K562 (cell line): ENCODE data around the gene HCAR1. TPM values are rescaled to one million over a fixed set of nuclear protein-coding genes. Genes with fewer than 3 reads are reported as not detected.
A peak's percentile ranks its signal among the peaks of the same experiment; 100 is the strongest.

Experiments used
- ADNP ChIP-seq: fragments of 200-800 bp; sonication (Bioruptor generic); IDR thresholded peaks from 2 replicates; pipeline ENCODE4 v1.6.1; 2016; ENCODE audit warnings: missing genetic modification characterization, missing compliant biosample characterization
- ARID1B ChIP-seq: fragments of 450-650 bp; IDR thresholded peaks from 2 replicates; pipeline ENCODE4 v1.6.1; 2016; ENCODE audit warnings: antibody characterized with exemption, mild to moderate bottlenecking, inconsistent platforms
- CBFA2T3 ChIP-seq: fragments of 450-650 bp; IDR thresholded peaks from 2 replicates; pipeline ENCODE4 v1.6.1; 2017
- CHD4 ChIP-seq: fragments of 200-600 bp; sonication (generic); IDR thresholded peaks from 3 replicates; pipeline ENCODE4 v1.6.1; 2012; ENCODE audit warnings: low read depth, mild to moderate bottlenecking, mixed read lengths, low read length, inconsistent platforms; ENCODE audit not compliant: insufficient read depth, insufficient replicate concordance, poor library complexity, severe bottlenecking
- ELF1 ChIP-seq: fragments of 200-800 bp; sonication (Bioruptor generic); IDR thresholded peaks from 2 replicates; pipeline ENCODE4 v1.6.1; 2016; ENCODE audit warnings: missing genetic modification characterization, missing compliant biosample characterization
- GABPB2 ChIP-seq: fragments of 250-450 bp; sonication (Bioruptor Pico); conservative IDR thresholded peaks from 2 replicates; pipeline ENCODE4 v1.5.1; 2021; ENCODE audit warnings: mild to moderate bottlenecking
- GATA2 ChIP-seq: sonication (generic); formaldehyde crosslinking; IDR thresholded peaks from 2 replicates; pipeline ENCODE4 v1.4.0; 2020; ENCODE audit warnings: mild to moderate bottlenecking, missing genetic modification reagents
- HNRNPLL ChIP-seq: fragments of 200-400 bp; formaldehyde crosslinking; IDR thresholded peaks from 2 replicates; pipeline ENCODE4 v1.6.1; 2017; ENCODE audit warnings: low read length, low read depth, mild to moderate bottlenecking; ENCODE audit not compliant: poor library complexity, severe bottlenecking
- KDM1A ChIP-seq, 2 experiments: fragments of 450-650 bp; IDR thresholded peaks; 2 replicates each; pipeline ENCODE4 v1.6.1; 2016; ENCODE audit warnings: mild to moderate bottlenecking in 2 of 2
- KDM5B ChIP-seq: fragments of 200-600 bp; sonication (generic); IDR thresholded peaks from 2 replicates; pipeline ENCODE4 v1.6.1; 2012; ENCODE audit warnings: low read depth, mild to moderate bottlenecking, moderate library complexity, low read length, control low read depth, inconsistent platforms; ENCODE audit not compliant: insufficient replicate concordance
- MIER1 ChIP-seq: fragments of 450-650 bp; IDR thresholded peaks from 2 replicates; pipeline ENCODE4 v1.6.1; 2016; ENCODE audit warnings: antibody characterized with exemption, mild to moderate bottlenecking, low read depth
- POLR2A ChIP-seq: fragments of 450-650 bp; conservative IDR thresholded peaks from 2 replicates; pipeline ENCODE4 v1.6.1; 2016
- POLR3A ChIP-seq: IDR thresholded peaks from 2 replicates; pipeline ENCODE4 v1.6.1; 2011; ENCODE audit warnings: borderline replicate concordance, mild to moderate bottlenecking, moderate library complexity; ENCODE audit not compliant: insufficient read length, insufficient read depth; ENCODE audit errors: extremely low read depth
- RCOR1 ChIP-seq, 2 experiments: IDR thresholded peaks; 2 replicates each; pipeline ENCODE4 v1.6.1; 2012; ENCODE audit warnings: low read depth in 2 of 2, low read length in 2 of 2, borderline replicate concordance in 1 of 2, improper control_type of control experiment in 1 of 2
- SPI1 ChIP-seq: IDR thresholded peaks from 2 replicates; pipeline ENCODE4 v1.6.1; 2011; ENCODE audit warnings: low read depth, low read length, control low read depth, borderline replicate concordance
- THRB ChIP-seq: fragments of 450-650 bp; formaldehyde crosslinking; conservative IDR thresholded peaks from 2 replicates; pipeline ENCODE4 v1.4.0; 2022; ENCODE audit warnings: mild to moderate bottlenecking, missing genetic modification characterization
- ZBTB11 ChIP-seq, 3 experiments: fragments of 200-800 bp in 1 of 3; fragments of 250-450 bp in 1 of 3; fragments of 450-650 bp in 1 of 3; sonication (Bioruptor Pico) in 1 of 3; sonication (Bioruptor generic) in 1 of 3; formaldehyde crosslinking in 1 of 3; IDR thresholded peaks; 2 replicates each; pipeline versions ENCODE4 v1.6.1 to v1.8.0; 2016 to 2022; ENCODE audit warnings: mild to moderate bottlenecking in 2 of 3, missing genetic modification characterization in 2 of 3, missing compliant biosample characterization in 1 of 3, moderate library complexity in 1 of 3
- ZNF639 ChIP-seq, 2 experiments: fragments of 200-800 bp in 1 of 2; sonication (Bioruptor generic) in 1 of 2; sonication (generic) in 1 of 2; formaldehyde crosslinking in 1 of 2; IDR thresholded peaks in 1 of 2; conservative IDR thresholded peaks in 1 of 2; 2 replicates each; pipeline versions ENCODE4 v1.5.0 to v1.6.1; 2016 to 2020; ENCODE audit warnings: missing compliant biosample characterization in 1 of 2, missing genetic modification characterization in 1 of 2, missing genetic modification reagents in 1 of 2
- polyA plus RNA-seq, 8 experiments: library from polyadenylated mRNA; depleted of rRNA in 4 of 8; stranded (reverse) in 5 of 8; unstranded in 3 of 8; fragments of >200 nt; fragmentation: Nextera tagmentation in 2 of 8; fragmentation: Illumina TruSeq in 1 of 8; extraction: Ambion mirVana in 2 of 8; extraction: Trizol in 1 of 8; gene quantifications; 2 replicates each; pipeline versions ENCODE4 v1.2.1 to v1.2.3, GENCODE V29; 2011 to 2014; ENCODE audit warnings: inconsistent platforms in 1 of 8, missing spikeins in 1 of 8
- total RNA-seq, 7 experiments: library from RNA; depleted of rRNA in 6 of 7; stranded (reverse); fragments of >200 nt in 6 of 7; fragmentation: Illumina TruSeq in 2 of 7; extraction: Trizol in 2 of 7; gene quantifications; 2 replicates each; pipeline versions ENCODE4 v1.2.1 to v1.2.3, GENCODE V29; 2011 to 2021; ENCODE audit warnings: low replicate concordance in 1 of 7
- TF ChIP-seq, protein P1 (sequence below): fragments of 250-450 bp; sonication (Bioruptor Pico); IDR thresholded peaks from 2 replicates; pipeline ENCODE4 v1.5.1; 2021; ENCODE audit warnings: mild to moderate bottlenecking

HCAR1 gene
- total and polyA plus RNA-seq, 9 of the 15 experiments (the other 6 are each of a cell fraction or from before 2014, with no cell fraction given), result not detected

- TF ChIP-seq CHD4 (no peak), POLR3A (no peak), POLR2A (no peak), MIER1 (no peak), ADNP (tag) (no peak), ZBTB11 (CRISPR knock-in tag; IDR thresholded peaks at IDR 0.05) (no peak), ZNF639 (CRISPR knock-in tag; conservative IDR thresholded peaks at IDR 0.05 in 1 of 2, IDR thresholded peaks at IDR 0.05 in 1 of 2) (0 out of 4 replicates have a peak, but pooled peaks of 1 of the 2 experiments have one; percentile 23), GATA2 (CRISPR knock-in tag) (no peak), ELF1 (tag) (0 out of 2 replicates have a peak, but pooled peaks have one; percentile 23), RCOR1 (IDR thresholded peaks at IDR 0.05; ENCODE audit: borderline replicate concordance in 1 of 2, low read depth in 2 of 2, low read length in 2 of 2) (peak in 1 of 2 experiments; percentile 58; a peak in 1 of 4 replicates), GABPB2 (CRISPR knock-in tag) (no peak), CBFA2T3 (peak; percentile 66), KDM5B (no peak), ARID1B (peak; percentile 73), THRB (CRISPR knock-in tag) (no peak), KDM1A (IDR thresholded peaks at IDR 0.05) (0 out of 4 replicates have a peak, but pooled peaks of 1 of the 2 experiments have one; percentile 9), HNRNPLL (no peak), SPI1 (peak; percentile 83)
- TF ChIP-seq, protein P1, sequence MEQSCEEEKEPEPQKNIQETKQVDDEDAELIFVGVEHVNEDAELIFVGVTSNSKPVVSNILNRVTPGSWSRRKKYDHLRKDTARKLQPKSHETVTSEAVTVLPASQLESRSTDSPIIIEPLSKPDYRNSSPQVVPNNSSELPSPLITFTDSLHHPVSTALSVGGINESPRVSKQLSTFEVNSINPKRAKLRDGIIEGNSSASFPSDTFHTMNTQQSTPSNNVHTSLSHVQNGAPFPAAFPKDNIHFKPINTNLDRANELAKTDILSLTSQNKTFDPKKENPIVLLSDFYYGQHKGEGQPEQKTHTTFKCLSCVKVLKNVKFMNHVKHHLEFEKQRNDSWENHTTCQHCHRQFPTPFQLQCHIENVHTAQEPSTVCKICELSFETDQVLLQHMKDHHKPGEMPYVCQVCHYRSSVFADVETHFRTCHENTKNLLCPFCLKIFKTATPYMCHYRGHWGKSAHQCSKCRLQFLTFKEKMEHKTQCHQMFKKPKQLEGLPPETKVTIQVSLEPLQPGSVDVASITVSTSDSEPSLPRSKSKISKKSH (CRISPR knock-in tag), result no peak
Observed at GRCh38 chr12:122757568-122757967, 26.9 kb upstream of the HCAR1 start (continued).
